Erythroblast (primary cell): ENCODE measurements around the gene E2F2.

ENCODE experiments used
- GATA1 ChIP-seq: IDR thresholded peaks from 2 replicates; pipeline ENCODE4 v1.6.1; 2011; ENCODE audit warnings: low read depth, mild to moderate bottlenecking, control low read depth, low read length, moderate library complexity
- POLR2A ChIP-seq: IDR thresholded peaks from 2 replicates; pipeline ENCODE4 v1.6.1; 2011; ENCODE audit warnings: mild to moderate bottlenecking, low read length

GRCh38 chr1:23506376-23507107, 24.5 kb downstream of the E2F2 start:
- no peak for TF ChIP-seq POLR2A
- no peak for TF ChIP-seq GATA1
